GM12865 (cell line): ENCODE measurements around the gene LRP1.

Experiments
- DNase-seq: peaks from one replicate; pipeline ENCODE4 v3.0.0; 2010; ENCODE audit warnings: low read depth
- H3K4me3 ChIP-seq: 2 replicates; pipeline ENCODE4 v1.5.1; 2011; ENCODE audit warnings: mild to moderate bottlenecking, low read depth, low read length, control low read depth
- CTCF ChIP-seq: IDR thresholded peaks from 2 replicates; pipeline ENCODE4 v1.5.1; 2011; ENCODE audit warnings: low read length, control low read depth, low read depth, inconsistent platforms; ENCODE audit not compliant: insufficient read depth; ENCODE audit errors: missing control alignments

The LRP1 gene

GRCh38 chr12:57185906-57186508 is 57.7 kb downstream of the LRP1 start:
- no peak for TF ChIP-seq CTCF
- H3K4me3 ChIP-seq: no peak overlapping the region
- no peak for DNase-seq

GRCh38 chr12:57187222-57188089 is 59.2 kb downstream of the LRP1 start:
- no peak for DNase-seq
- H3K4me3 ChIP-seq: no peak overlapping the region
- no peak for TF ChIP-seq CTCF

- no peak for TF ChIP-seq CTCF
- H3K4me3 ChIP-seq: no peak overlapping the region
- DNase-seq: no peak
Observed at GRCh38 chr12:57188090-57188425, 59.8 kb downstream of the LRP1 start.

DNA sequence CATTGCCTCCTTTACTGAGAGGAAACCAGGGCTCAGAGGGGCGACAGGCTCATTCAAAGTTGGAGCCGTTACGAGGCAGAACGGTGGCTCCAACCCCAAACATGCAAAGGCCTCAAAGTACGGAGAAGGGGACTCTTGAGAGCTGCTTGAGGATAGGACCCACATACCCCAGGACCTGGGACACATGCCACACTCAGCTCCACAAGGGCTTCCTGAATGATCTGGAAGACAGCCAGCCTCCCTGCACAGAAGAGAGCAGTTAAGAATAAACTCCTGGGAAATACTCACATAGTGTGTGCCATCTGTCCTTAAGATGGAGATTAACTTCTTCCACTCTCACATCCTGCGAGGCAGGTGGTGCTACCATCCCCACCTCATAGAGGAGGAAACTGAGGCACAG is 61.8 kb downstream of the LRP1 start:
- TF ChIP-seq CTCF: no peak
- no peak for DNase-seq
- no peak overlapping the region for H3K4me3 ChIP-seq

DNA sequence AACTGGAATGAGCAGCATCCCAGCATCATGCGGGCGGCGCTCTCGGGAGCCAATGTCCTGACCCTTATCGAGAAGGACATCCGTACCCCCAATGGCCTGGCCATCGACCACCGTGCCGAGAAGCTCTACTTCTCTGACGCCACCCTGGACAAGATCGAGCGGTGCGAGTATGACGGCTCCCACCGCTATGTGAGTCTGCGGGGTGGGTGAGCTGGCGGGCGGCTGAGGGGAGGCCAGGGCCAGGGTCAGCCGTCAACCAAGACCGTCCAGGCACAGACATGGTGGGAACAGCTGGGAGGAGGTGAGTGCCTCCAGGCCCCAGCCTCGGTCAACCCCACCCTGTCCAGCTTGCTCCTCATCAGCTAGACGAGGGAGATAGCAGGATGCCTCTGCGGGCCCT is 62.5 kb downstream of the LRP1 start:
- no peak overlapping the region for H3K4me3 ChIP-seq
- DNase-seq: no peak
- no peak for TF ChIP-seq CTCF

DNA sequence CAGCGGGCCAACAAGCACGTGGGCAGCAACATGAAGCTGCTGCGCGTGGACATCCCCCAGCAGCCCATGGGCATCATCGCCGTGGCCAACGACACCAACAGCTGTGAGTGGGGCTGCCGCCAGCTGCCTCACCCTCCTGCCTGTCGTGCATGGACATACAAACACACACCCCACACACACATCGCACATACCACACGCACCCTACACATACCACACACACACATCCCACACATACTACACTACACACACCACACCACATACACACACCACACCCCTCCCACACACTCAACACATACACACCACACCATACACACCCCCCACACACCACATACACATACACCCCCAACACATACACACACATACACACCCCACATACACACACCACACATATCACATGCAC is 63.1 kb downstream of the LRP1 start:
- no peak overlapping the region for H3K4me3 ChIP-seq
- no peak for TF ChIP-seq CTCF
- no peak for DNase-seq
